CD4-positive, CD25-positive, alpha-beta regulatory T cell (primary cell): Measurements from ENCODE around the gene HCFC2. TPM values are rescaled to one million over a fixed set of nuclear protein-coding genes. Genes with fewer than 3 reads are reported as not detected.

Source experiments
- ATAC-seq, 2 donors: fragments of 150-1000 bp; cut with Tn5 transposase; one replicate each; pipeline ENCODE4 v1.10.0; 2021; ENCODE audit warnings: low read depth in 2 of 2, moderate number of reproducible peaks in 2 of 2, moderate library complexity in 1 of 2
- DNase-seq, 3 donors: peaks; one replicate each; pipeline versions ENCODE4 v3.0.0 to v3.0.0-alpha.2; 2012 to 2022; ENCODE audit warnings: mixed read lengths in 1 of 3
- H3K27ac ChIP-seq: one replicate; pipeline ENCODE4 v1.7.0; 2013; ENCODE audit warnings: mild to moderate bottlenecking, low read length; ENCODE audit not compliant: insufficient read depth, poor library complexity, severe bottlenecking
- H3K27me3 ChIP-seq: one replicate; pipeline ENCODE4 v1.7.0; 2013; ENCODE audit warnings: low read length; ENCODE audit not compliant: control insufficient read depth, insufficient read depth
- H3K36me3 ChIP-seq: one replicate; pipeline ENCODE4 v1.7.0; 2013; ENCODE audit warnings: mild to moderate bottlenecking, low read length, moderate library complexity; ENCODE audit not compliant: control insufficient read depth, insufficient read depth
- H3K4me1 ChIP-seq: 2 replicates; pipeline ENCODE4 v1.7.0; 2013; ENCODE audit warnings: mild to moderate bottlenecking, low read length; ENCODE audit not compliant: insufficient read depth, control insufficient read depth, poor library complexity, severe bottlenecking
- H3K4me3 ChIP-seq: one replicate; pipeline ENCODE4 v1.7.0; 2013; ENCODE audit warnings: low read depth, mild to moderate bottlenecking, low read length, moderate library complexity
- H3K9me3 ChIP-seq, 2 experiments: 1 replicate in 1 of 2; 2 replicates in 1 of 2; pipeline ENCODE4 v1.7.0; 2013; ENCODE audit warnings: low read length in 2 of 2, mild to moderate bottlenecking in 1 of 2, moderate library complexity in 1 of 2; ENCODE audit not compliant: control insufficient read depth in 2 of 2
- H3K27ac Mint-ChIP-seq, 3 donors: one replicate each; pipeline ENCODE4 v1.8.0; 2020 to 2022; ENCODE audit warnings: mild to moderate bottlenecking in 3 of 3, mixed read lengths in 3 of 3, moderate library complexity in 2 of 3
- H3K27me3 Mint-ChIP-seq: one replicate; pipeline ENCODE4 v1.8.0; 2022; ENCODE audit warnings: mild to moderate bottlenecking, mixed read lengths
- H3K36me3 Mint-ChIP-seq: one replicate; pipeline ENCODE4 v1.8.0; 2020; ENCODE audit warnings: mixed read lengths
- H3K4me1 Mint-ChIP-seq, 4 donors: one replicate each; pipeline ENCODE4 v1.8.0; 2020 to 2022; ENCODE audit warnings: mixed read lengths in 4 of 4, mild to moderate bottlenecking in 1 of 4
- H3K4me3 Mint-ChIP-seq, 4 donors: one replicate each; pipeline ENCODE4 v1.8.0; 2020 to 2022; ENCODE audit warnings: mild to moderate bottlenecking in 4 of 4, mixed read lengths in 4 of 4, moderate library complexity in 3 of 4
- H3K9me3 Mint-ChIP-seq, 7 donors: one replicate each; pipeline ENCODE4 v1.8.0; 2020 to 2022; ENCODE audit warnings: mixed read lengths in 7 of 7, mild to moderate bottlenecking in 3 of 7, moderate library complexity in 2 of 7
- polyA plus RNA-seq, 4 donors: library from polyadenylated mRNA; unstranded; fragments of 300-500 nt; fragmentation: Illumina TruSeq; gene quantifications; one replicate each; pipeline ENCODE4 v1.2.3, GENCODE V29; 2021
- total RNA-seq: library from RNA; stranded (reverse); gene quantifications from one replicate; pipeline ENCODE4 v1.2.3, GENCODE V29; 2022

The HCFC2 gene
- total and polyA plus RNA-seq, 5 donors from 2014 or later = 5.1 to 14.9 (median 8.0) TPM

- peak overlapping the region in 1 of 4 donors; percentile 69 for H3K4me3 Mint-ChIP-seq
- peaks cover 0 to 3% (median 0%) of the 10 kb centered on the region in 7 donors for H3K9me3 Mint-ChIP-seq
- H3K36me3 Mint-ChIP-seq = no peaks in the 10 kb centered on the region
- Histone ChIP-seq H3K27me3 (peaks cover 32% of the 10 kb centered on the region), H3K4me1 (peaks cover 6% of the 10 kb centered on the region), H3K9me3 (no peaks in the 10 kb centered on the region), H3K36me3 (no peaks in the 10 kb centered on the region), H3K27ac (no peak overlapping the region), H3K4me3 (no peak overlapping the region)
- H3K27ac Mint-ChIP-seq = no peak overlapping the region
- ATAC-seq (no peak), DNase-seq (no peak)
- peaks cover 0 to 10% (median 4%) of the 10 kb centered on the region in 4 donors for H3K4me1 Mint-ChIP-seq
- H3K27me3 Mint-ChIP-seq = peaks cover 52% of the 10 kb centered on the region
Observed at GRCh38 chr12:104049278-104049902, 14.9 kb upstream of the HCFC2 start.

GRCh38 chr12:104049903-104050356 lies 14.4 kb upstream of the HCFC2 start, which contains the start of gene GLT8D2:
GLT8D2 (minus strand) TSS chr12:104050187; CDS start chr12:104019648, 30,539 bp downstream.
- Histone ChIP-seq H3K36me3 (no peaks in the 10 kb centered on the region), H3K4me3 (no peak within 1 kb of the TSS), H3K9me3 (no peaks in the 10 kb centered on the region), H3K27me3 (peaks cover 33% of the 10 kb centered on the region), H3K4me1 (peaks cover 6% of the 10 kb centered on the region), H3K27ac (no peak within 1 kb of the TSS)
- Mint-ChIP-seq H3K27ac (no peak within 1 kb of the TSS), H3K4me3 (peak within 1 kb of the TSS in 1 of 4 donors; percentile 69), H3K27me3 (peaks cover 52% of the 10 kb centered on the region), H3K36me3 (no peaks in the 10 kb centered on the region), H3K9me3 (peaks cover 0 to 2% (median 0%) of the 10 kb centered on the region in 7 donors), H3K4me1 (peaks cover 0 to 10% (median 4%) of the 10 kb centered on the region in 4 donors)
- no peak for DNase-seq
- ATAC-seq = no peak

- Mint-ChIP-seq H3K36me3 (no peaks in the 10 kb centered on the region), H3K9me3 (no peaks in the 10 kb centered on the region), H3K4me1 (peaks cover 0 to 10% (median 4%) of the 10 kb centered on the region in 4 donors), H3K27ac (no peak overlapping the region), H3K4me3 (no peak overlapping the region), H3K27me3 (peaks cover 53% of the 10 kb centered on the region)
- Histone ChIP-seq H3K9me3 (no peaks in the 10 kb centered on the region), H3K27me3 (peaks cover 34% of the 10 kb centered on the region), H3K27ac (no peak overlapping the region), H3K4me1 (peaks cover 6% of the 10 kb centered on the region), H3K36me3 (no peaks in the 10 kb centered on the region), H3K4me3 (no peak overlapping the region)
- no peak for DNase-seq
- ATAC-seq = no peak
Observed at GRCh38 chr12:104050436-104050835, 13.9 kb upstream of the HCFC2 start.

GRCh38 chr12:104054681-104055346 lies 9.5 kb upstream of the HCFC2 start:
- Mint-ChIP-seq H3K27ac (no peak overlapping the region), H3K9me3 (peaks cover 0 to 5% (median 3%) of the 10 kb centered on the region in 7 donors), H3K4me1 (peaks cover 0 to 6% (median 4%) of the 10 kb centered on the region in 4 donors), H3K27me3 (peaks cover 50% of the 10 kb centered on the region), H3K4me3 (no peak overlapping the region), H3K36me3 (no peaks in the 10 kb centered on the region)
- Histone ChIP-seq H3K36me3 (no peaks in the 10 kb centered on the region), H3K27ac (no peak overlapping the region), H3K27me3 (peaks cover 31% of the 10 kb centered on the region), H3K9me3 (no peaks in the 10 kb centered on the region), H3K4me1 (peaks cover 4% of the 10 kb centered on the region), H3K4me3 (no peak overlapping the region)
- ATAC-seq = no peak
- DNase-seq = no peak

GRCh38 chr12:104055686-104056388 lies 8.5 kb upstream of the HCFC2 start:
- H3K36me3 ChIP-seq = no peaks in the 10 kb centered on the region
- H3K27ac Mint-ChIP-seq = peak overlapping the region in 1 of 3 donors; percentile 40
- peaks cover 47% of the 10 kb centered on the region for H3K27me3 Mint-ChIP-seq
- ATAC-seq = no peak
- no peaks in the 10 kb centered on the region for H3K4me1 Mint-ChIP-seq
- H3K4me1 ChIP-seq = no peaks in the 10 kb centered on the region
- peaks cover 0 to 5% (median 3%) of the 10 kb centered on the region in 7 donors for H3K9me3 Mint-ChIP-seq
- H3K4me3 ChIP-seq = no peak overlapping the region
- H3K27me3 ChIP-seq = peaks cover 29% of the 10 kb centered on the region
- no peak for DNase-seq
- H3K9me3 ChIP-seq = no peaks in the 10 kb centered on the region
- H3K36me3 Mint-ChIP-seq = no peaks in the 10 kb centered on the region
- no peak overlapping the region for H3K27ac ChIP-seq
- no peak overlapping the region for H3K4me3 Mint-ChIP-seq

- H3K27ac ChIP-seq = no peak overlapping the region
- DNase-seq (no peak), ATAC-seq (no peak)
- H3K9me3 ChIP-seq = no peaks in the 10 kb centered on the region
- Mint-ChIP-seq H3K27me3 (peaks cover 48% of the 10 kb centered on the region), H3K36me3 (no peaks in the 10 kb centered on the region), H3K4me3 (no peak overlapping the region), H3K4me1 (no peaks in the 10 kb centered on the region), H3K27ac (peak overlapping the region in 1 of 3 donors; percentile 40), H3K9me3 (peaks cover 0 to 5% (median 3%) of the 10 kb centered on the region in 7 donors)
- no peaks in the 10 kb centered on the region for H3K4me1 ChIP-seq
- peaks cover 27% of the 10 kb centered on the region for H3K27me3 ChIP-seq
- no peaks in the 10 kb centered on the region for H3K36me3 ChIP-seq
- H3K4me3 ChIP-seq = no peak overlapping the region
Observed at GRCh38 chr12:104056419-104056972, 7.8 kb upstream of the HCFC2 start.

- Histone ChIP-seq H3K4me3 (no peak overlapping the region), H3K27me3 (peaks cover 22% of the 10 kb centered on the region), H3K27ac (no peak overlapping the region), H3K4me1 (no peaks in the 10 kb centered on the region), H3K36me3 (no peaks in the 10 kb centered on the region), H3K9me3 (no peaks in the 10 kb centered on the region)
- Mint-ChIP-seq H3K4me1 (no peaks in the 10 kb centered on the region), H3K9me3 (peaks cover 0 to 5% (median 3%) of the 10 kb centered on the region in 7 donors), H3K36me3 (no peaks in the 10 kb centered on the region), H3K4me3 (no peak overlapping the region), H3K27ac (no peak overlapping the region), H3K27me3 (peaks cover 51% of the 10 kb centered on the region)
- no peak for ATAC-seq
- DNase-seq = peak in 1 of 3 donors; percentile 45
Observed at GRCh38 chr12:104057771-104058197, 6.5 kb upstream of the HCFC2 start.
